Measurements from ENCODE around the gene REV1.
"Not testable (repeated sequence)": the region's sequence is repeated elsewhere in the genome, so short reads cannot be mapped to it uniquely, and the experiment has no call there.

DNA sequence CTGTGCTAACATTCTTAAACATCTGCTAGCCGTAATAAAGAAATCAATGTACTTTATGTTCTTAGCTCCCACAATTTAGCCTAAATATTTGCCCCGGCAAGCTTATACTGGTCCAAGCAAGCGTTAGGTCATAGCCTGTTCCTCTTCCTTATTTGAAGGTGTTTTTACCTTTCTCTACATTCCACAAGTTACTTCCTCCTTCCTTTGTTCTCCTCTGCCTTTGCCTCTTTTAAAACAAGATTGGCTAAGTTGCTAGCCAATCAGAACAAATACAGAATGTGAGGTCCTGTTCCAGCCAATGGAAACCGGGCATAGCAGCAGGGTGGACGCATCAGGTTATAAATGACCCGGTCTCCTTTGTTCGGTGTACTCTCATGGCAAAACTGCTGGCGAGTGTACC is 19.4 kb downstream of the REV1 start:
- TF ChIP-seq YY1, RXRA, JUND, ZBTB33, SP1 (IDR thresholded peaks at IDR 0.05): not testable (repeated sequence)
- TF ChIP-seq, protein P1, sequence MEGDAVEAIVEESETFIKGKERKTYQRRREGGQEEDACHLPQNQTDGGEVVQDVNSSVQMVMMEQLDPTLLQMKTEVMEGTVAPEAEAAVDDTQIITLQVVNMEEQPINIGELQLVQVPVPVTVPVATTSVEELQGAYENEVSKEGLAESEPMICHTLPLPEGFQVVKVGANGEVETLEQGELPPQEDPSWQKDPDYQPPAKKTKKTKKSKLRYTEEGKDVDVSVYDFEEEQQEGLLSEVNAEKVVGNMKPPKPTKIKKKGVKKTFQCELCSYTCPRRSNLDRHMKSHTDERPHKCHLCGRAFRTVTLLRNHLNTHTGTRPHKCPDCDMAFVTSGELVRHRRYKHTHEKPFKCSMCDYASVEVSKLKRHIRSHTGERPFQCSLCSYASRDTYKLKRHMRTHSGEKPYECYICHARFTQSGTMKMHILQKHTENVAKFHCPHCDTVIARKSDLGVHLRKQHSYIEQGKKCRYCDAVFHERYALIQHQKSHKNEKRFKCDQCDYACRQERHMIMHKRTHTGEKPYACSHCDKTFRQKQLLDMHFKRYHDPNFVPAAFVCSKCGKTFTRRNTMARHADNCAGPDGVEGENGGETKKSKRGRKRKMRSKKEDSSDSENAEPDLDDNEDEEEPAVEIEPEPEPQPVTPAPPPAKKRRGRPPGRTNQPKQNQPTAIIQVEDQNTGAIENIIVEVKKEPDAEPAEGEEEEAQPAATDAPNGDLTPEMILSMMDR (IDR thresholded peaks at IDR 0.05; ENCODE audit: low read depth, low read length, missing input control): not testable (repeated sequence)
- TF ChIP-seq, protein P2, sequence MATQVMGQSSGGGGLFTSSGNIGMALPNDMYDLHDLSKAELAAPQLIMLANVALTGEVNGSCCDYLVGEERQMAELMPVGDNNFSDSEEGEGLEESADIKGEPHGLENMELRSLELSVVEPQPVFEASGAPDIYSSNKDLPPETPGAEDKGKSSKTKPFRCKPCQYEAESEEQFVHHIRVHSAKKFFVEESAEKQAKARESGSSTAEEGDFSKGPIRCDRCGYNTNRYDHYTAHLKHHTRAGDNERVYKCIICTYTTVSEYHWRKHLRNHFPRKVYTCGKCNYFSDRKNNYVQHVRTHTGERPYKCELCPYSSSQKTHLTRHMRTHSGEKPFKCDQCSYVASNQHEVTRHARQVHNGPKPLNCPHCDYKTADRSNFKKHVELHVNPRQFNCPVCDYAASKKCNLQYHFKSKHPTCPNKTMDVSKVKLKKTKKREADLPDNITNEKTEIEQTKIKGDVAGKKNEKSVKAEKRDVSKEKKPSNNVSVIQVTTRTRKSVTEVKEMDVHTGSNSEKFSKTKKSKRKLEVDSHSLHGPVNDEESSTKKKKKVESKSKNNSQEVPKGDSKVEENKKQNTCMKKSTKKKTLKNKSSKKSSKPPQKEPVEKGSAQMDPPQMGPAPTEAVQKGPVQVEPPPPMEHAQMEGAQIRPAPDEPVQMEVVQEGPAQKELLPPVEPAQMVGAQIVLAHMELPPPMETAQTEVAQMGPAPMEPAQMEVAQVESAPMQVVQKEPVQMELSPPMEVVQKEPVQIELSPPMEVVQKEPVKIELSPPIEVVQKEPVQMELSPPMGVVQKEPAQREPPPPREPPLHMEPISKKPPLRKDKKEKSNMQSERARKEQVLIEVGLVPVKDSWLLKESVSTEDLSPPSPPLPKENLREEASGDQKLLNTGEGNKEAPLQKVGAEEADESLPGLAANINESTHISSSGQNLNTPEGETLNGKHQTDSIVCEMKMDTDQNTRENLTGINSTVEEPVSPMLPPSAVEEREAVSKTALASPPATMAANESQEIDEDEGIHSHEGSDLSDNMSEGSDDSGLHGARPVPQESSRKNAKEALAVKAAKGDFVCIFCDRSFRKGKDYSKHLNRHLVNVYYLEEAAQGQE (IDR thresholded peaks at IDR 0.05): not testable (repeated sequence)

All from liver (tissue), 3 donors.